H1 (cell line): Measurements from ENCODE around the gene NOLC1.

ENCODE experiments used
- CTCF ChIP-seq, 3 experiments: IDR thresholded peaks; 1 replicate in 2 of 3; 2 replicates in 1 of 3; pipeline versions ENCODE4 v1.5.1 to v1.6.1; 2011; ENCODE audit warnings: low read length in 3 of 3, mild to moderate bottlenecking in 3 of 3, inconsistent platforms in 2 of 3, low read depth in 1 of 3, moderate library complexity in 1 of 3; ENCODE audit not compliant: insufficient read depth in 1 of 3; ENCODE audit errors: control extremely low read depth in 1 of 3
- EZH2 ChIP-seq: fragments of 200-600 bp; sonication (generic); IDR thresholded peaks from 2 replicates; pipeline ENCODE4 v1.7.1; 2012; ENCODE audit warnings: low read depth, mild to moderate bottlenecking, moderate library complexity, low read length, inconsistent platforms; ENCODE audit not compliant: severe bottlenecking
- JUND ChIP-seq: IDR thresholded peaks from 2 replicates; pipeline ENCODE4 v1.6.1; 2011; ENCODE audit warnings: mild to moderate bottlenecking, improper control_type of control experiment, low read length
- KDM1A ChIP-seq: fragments of 200-600, 300-600 bp; sonication (generic); IDR thresholded peaks from 2 replicates; pipeline ENCODE4 v1.7.1; 2016; ENCODE audit warnings: mild to moderate bottlenecking, low read length, borderline replicate concordance
- MAX ChIP-seq: IDR thresholded peaks from 2 replicates; pipeline ENCODE4 v1.6.1; 2012; ENCODE audit warnings: inconsistent platforms
- POLR2A ChIP-seq, 2 experiments: IDR thresholded peaks; 1 replicate in 1 of 2; 2 replicates in 1 of 2; pipeline ENCODE4 v1.6.1; 2011; ENCODE audit warnings: low read depth in 2 of 2, low read length in 2 of 2, mild to moderate bottlenecking in 2 of 2; ENCODE audit errors: control extremely low read depth in 1 of 2
- SIX5 ChIP-seq: IDR thresholded peaks from 2 replicates; pipeline ENCODE4 v1.6.1; 2011; ENCODE audit warnings: mild to moderate bottlenecking, low read depth, low read length
- SUZ12 ChIP-seq: fragments of 200-600 bp; sonication (generic); IDR thresholded peaks from 2 replicates; pipeline ENCODE4 v1.6.1; 2012; ENCODE audit warnings: mild to moderate bottlenecking, inconsistent platforms, low read length, moderate library complexity, mixed read lengths
- TAF1 ChIP-seq: IDR thresholded peaks from 2 replicates; pipeline ENCODE4 v1.6.1; 2011; ENCODE audit warnings: mild to moderate bottlenecking, low read depth, low read length

GRCh38 chr10:102133373-102134195, 18.6 kb upstream of the NOLC1 start:
- no peak for TF ChIP-seq TAF1
- no peak for TF ChIP-seq CTCF (IDR thresholded peaks at IDR 0.05; ENCODE audit: control extremely low read depth in 1 of 3, insufficient read depth in 1 of 3, low read depth in 1 of 3, low read length in 3 of 3)
- peak; percentile 12 to 42 for TF ChIP-seq POLR2A (IDR thresholded peaks at IDR 0.05; ENCODE audit: control extremely low read depth in 1 of 2, low read depth in 2 of 2, low read length in 2 of 2)
- no peak for TF ChIP-seq EZH2
- no peak for TF ChIP-seq KDM1A
- no peak for TF ChIP-seq SUZ12
- TF ChIP-seq JUND = no peak
- no peak for TF ChIP-seq SIX5
- TF ChIP-seq MAX = peak; percentile 97
